Nephron (organoid): ENCODE measurements around the gene KRT33B.

Experiments used
- H3K27ac Mint-ChIP-seq, 3 experiments: 2 replicates each; pipeline ENCODE4 v1.8.0; 2020; ENCODE audit warnings: mixed read lengths in 3 of 3, mild to moderate bottlenecking in 2 of 3, moderate library complexity in 1 of 3
- H3K27me3 Mint-ChIP-seq: 2 replicates; pipeline ENCODE4 v1.8.0; 2021; ENCODE audit warnings: low read depth, mild to moderate bottlenecking, moderate library complexity, mixed read lengths
- H3K36me3 Mint-ChIP-seq: 2 replicates; pipeline ENCODE4 v1.8.0; 2020; ENCODE audit warnings: low read depth, mixed read lengths
- H3K4me1 Mint-ChIP-seq: 2 replicates; pipeline ENCODE4 v1.8.0; 2020; ENCODE audit warnings: mixed read lengths
- H3K4me3 Mint-ChIP-seq, 3 experiments: 2 replicates each; pipeline ENCODE4 v1.8.0; 2020; ENCODE audit warnings: mild to moderate bottlenecking in 3 of 3, mixed read lengths in 3 of 3, moderate library complexity in 2 of 3
- H3K9me3 Mint-ChIP-seq: 2 replicates; pipeline ENCODE4 v1.8.0; 2020; ENCODE audit warnings: mixed read lengths
- TF ChIP-seq, protein P1 (sequence below), 3 experiments: fragments of 200-600 bp; sonication (generic); IDR thresholded peaks; one replicate each; pipeline ENCODE4 v1.5.0; 2021; ENCODE audit warnings: antibody characterized with exemption in 3 of 3; ENCODE audit not compliant: unreplicated experiment in 3 of 3

The KRT33B gene

DNA sequence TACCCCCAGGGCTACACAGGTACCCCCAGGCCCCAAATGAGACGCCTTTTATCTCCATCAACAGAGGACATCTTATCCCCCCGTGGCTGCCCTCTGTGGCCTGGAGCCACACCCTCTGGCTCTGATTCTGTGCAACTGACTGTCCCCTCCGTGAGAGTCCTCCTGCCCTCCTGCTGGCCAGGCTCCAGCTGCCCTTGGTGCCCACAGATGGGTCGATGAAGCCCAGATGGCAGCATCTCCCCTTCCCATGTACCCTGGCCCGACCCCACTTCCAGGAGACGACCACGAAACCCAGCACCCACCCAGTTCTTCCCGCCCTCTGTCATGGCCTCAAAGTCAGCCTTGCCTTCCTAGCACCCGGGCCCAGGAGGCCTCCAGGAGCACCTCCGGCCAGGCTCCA, 44.5 kb downstream of the KRT33B start:
- Mint-ChIP-seq H3K27ac (no peak overlapping the region), H3K9me3 (peaks cover 1% of the 10 kb centered on the region), H3K36me3 (no peaks in the 10 kb centered on the region), H3K4me3 (no peak overlapping the region), H3K27me3 (peaks cover 4% of the 10 kb centered on the region), H3K4me1 (peaks cover 5% of the 10 kb centered on the region)
- TF ChIP-seq, protein P1, sequence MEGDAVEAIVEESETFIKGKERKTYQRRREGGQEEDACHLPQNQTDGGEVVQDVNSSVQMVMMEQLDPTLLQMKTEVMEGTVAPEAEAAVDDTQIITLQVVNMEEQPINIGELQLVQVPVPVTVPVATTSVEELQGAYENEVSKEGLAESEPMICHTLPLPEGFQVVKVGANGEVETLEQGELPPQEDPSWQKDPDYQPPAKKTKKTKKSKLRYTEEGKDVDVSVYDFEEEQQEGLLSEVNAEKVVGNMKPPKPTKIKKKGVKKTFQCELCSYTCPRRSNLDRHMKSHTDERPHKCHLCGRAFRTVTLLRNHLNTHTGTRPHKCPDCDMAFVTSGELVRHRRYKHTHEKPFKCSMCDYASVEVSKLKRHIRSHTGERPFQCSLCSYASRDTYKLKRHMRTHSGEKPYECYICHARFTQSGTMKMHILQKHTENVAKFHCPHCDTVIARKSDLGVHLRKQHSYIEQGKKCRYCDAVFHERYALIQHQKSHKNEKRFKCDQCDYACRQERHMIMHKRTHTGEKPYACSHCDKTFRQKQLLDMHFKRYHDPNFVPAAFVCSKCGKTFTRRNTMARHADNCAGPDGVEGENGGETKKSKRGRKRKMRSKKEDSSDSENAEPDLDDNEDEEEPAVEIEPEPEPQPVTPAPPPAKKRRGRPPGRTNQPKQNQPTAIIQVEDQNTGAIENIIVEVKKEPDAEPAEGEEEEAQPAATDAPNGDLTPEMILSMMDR (IDR thresholded peaks at IDR 0.05; ENCODE audit: unreplicated experiment in 3 of 3) = no peak

DNA sequence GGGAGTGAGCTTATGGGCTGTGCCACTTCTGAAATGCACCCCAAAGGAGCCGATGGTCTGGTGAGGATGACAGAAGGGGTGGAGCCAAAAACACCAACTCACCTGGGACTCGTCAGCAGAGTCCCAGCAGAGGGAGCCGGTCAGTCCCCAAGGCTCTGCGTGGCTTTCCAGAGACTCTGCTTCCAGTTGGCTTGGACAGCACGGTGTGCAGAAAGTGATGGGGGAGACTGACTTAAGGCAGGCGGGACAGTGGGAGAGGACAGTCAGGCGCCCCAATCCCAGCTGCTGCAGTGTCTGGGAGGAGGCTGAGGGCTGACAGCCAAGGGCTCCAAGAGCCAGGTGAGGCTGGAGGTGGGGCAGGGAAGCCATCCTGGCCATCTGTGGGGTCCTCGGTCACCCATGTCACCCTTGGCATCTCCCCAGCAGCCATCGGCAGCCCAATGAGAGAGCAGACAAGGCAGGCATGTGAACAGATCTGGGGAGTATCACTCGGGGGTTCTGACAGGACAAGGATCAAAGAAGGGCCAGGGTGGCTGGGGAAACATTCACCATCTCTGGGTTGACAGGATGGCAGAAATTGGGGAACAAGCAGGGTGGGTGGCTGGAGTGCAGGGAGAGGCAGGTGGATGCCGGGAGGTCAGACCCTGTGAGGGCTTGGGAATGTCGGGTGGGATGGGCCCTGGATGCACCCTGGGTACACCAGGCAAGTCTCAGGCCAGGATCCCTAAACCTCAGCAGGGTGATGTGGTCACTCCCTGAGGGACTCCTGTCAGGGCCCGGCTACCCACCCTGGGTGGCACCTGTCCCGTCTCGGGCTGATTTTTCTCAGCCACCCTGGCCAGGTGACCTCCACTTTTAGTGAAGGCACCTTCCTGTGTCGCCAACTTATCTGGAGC, 45.2 kb downstream of the KRT33B start:
- H3K9me3 Mint-ChIP-seq = peaks cover 8% of the 10 kb centered on the region
- H3K27me3 Mint-ChIP-seq = peaks cover 4% of the 10 kb centered on the region
- no peak overlapping the region for H3K27ac Mint-ChIP-seq
- peaks cover 1% of the 10 kb centered on the region for H3K4me1 Mint-ChIP-seq
- no peaks in the 10 kb centered on the region for H3K36me3 Mint-ChIP-seq
- TF ChIP-seq, protein P1 (IDR thresholded peaks at IDR 0.05; ENCODE audit: unreplicated experiment in 3 of 3) = peak in 1 of 3 experiments; percentile 27
- H3K4me3 Mint-ChIP-seq = no peak overlapping the region

DNA sequence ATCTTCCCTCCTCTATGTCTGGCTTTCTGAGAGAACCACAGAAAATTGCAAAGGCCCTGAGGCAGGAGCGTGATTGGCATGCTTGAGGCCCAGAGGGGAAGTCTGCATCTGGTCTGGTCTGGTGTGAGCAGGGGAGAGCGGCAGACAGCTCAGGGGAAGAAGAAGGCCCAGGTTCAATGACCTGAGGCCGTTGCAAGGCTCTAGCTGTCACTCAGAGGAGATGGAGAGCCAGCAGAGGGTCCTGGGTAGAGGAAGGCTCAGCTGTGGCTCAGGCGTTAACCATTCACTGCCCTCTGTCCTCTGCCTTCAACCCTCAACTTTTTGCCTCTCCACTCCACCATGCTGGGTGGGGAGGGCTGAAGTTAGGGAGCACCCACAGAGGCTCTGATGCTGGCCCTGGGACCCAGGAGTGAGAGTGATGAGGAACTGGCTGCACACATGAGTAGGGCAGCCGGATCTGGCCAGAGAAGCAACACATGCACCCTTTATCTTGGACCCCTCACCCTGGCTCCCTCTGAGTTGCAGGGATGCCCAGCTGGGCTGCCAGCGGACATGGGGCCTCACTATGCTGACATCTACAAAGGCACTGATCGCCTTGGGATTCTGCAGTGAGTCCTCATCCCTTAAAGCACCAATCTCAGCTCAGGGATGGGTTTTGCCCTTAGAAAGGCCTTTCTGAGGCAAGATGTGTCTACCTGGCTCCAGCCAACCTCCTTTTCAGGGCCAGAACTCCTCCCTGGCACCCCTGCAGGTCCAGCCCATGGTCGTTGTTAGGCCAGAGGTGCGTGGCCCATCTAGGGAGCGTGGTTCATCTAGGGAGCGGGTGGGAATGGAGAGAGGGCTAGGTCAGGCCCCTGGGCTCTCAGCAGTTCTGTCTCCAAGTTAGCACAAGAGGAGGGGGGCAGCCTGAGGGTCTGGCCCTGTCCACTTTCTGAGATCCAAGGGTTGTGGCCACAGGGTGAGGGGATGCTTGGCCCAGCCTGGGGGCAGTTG, 46.4 kb downstream of the KRT33B start:
- peak overlapping the region in 1 of 3 experiments; percentile 22 for H3K27ac Mint-ChIP-seq
- H3K27me3 Mint-ChIP-seq = peaks cover 4% of the 10 kb centered on the region
- no peak overlapping the region for H3K4me3 Mint-ChIP-seq
- no peaks in the 10 kb centered on the region for H3K36me3 Mint-ChIP-seq
- TF ChIP-seq, protein P1 (IDR thresholded peaks at IDR 0.05; ENCODE audit: unreplicated experiment in 3 of 3) = no peak
- H3K9me3 Mint-ChIP-seq = peaks cover 14% of the 10 kb centered on the region
- H3K4me1 Mint-ChIP-seq = no peaks in the 10 kb centered on the region

DNA sequence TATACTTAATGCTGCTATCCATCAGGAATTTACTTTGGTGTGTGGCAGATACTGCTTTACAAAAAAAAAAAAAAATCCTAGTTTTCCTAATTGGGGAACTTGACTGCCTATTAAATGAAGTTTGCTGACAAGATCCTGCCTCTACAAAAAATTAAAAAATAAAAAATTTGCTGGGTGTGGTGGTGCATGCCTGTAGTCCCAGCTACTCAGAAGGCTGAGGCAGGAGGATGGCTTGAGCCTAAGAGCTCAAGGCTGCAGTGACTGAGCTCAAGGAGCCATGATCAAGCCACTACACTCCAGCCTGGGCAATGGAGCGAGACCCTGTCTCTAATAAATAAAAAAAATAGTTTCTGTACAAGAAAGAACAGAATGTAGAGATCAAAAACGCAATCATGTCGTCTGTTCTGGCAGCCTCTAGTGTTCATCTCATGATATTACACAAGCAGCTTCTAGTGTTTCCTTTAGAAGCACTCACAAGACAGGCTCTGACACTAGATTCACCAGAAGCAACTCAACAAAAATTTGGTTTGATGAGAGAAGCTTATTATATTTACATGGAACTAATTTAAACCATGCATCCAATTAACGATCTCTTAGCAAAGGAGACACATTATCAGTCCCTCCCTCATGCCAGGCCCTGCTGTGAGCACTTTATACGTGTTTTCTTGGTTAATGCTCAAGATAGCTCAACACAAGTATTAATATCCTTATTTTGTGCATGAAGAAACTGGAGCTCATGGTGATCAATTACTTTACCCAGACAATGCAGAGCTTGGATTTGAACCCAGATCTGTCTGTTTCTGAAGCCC, 47.3 kb downstream of the KRT33B start:
- H3K36me3 Mint-ChIP-seq = no peaks in the 10 kb centered on the region
- H3K4me1 Mint-ChIP-seq = no peaks in the 10 kb centered on the region
- TF ChIP-seq, protein P1 (IDR thresholded peaks at IDR 0.05; ENCODE audit: unreplicated experiment in 3 of 3) = peak; percentile 81 to 89 (median 82)
- peaks cover 14% of the 10 kb centered on the region for H3K9me3 Mint-ChIP-seq
- peaks cover 4% of the 10 kb centered on the region for H3K27me3 Mint-ChIP-seq
- H3K4me3 Mint-ChIP-seq = no peak overlapping the region
- peak overlapping the region in 2 of 3 experiments; percentile 22 to 43 for H3K27ac Mint-ChIP-seq

DNA sequence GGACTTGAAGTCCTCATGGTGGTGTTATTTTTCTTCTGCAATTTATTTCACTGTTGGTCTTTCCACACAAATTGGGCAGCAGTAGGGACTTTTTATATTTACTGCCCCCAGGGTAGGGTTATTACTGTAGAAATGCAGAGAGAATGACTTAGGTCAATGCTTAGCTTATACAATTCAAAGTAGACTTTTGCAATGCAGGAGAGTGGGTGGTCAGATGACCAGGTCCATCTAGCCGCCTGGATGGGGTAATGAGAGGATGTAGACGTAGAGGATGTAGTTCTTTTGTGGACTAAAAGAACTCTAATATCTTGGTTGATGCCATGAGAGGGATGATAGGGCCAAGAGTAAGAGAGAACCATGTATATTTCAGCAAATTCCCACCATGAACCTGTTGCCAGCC, 51.4 kb downstream of the KRT33B start:
- Mint-ChIP-seq H3K9me3 (peaks cover 14% of the 10 kb centered on the region), H3K27ac (no peak overlapping the region), H3K4me3 (no peak overlapping the region)

More for the DNA sequence above, 51.4 kb downstream of the KRT33B start:
- TF ChIP-seq, protein P1 (IDR thresholded peaks at IDR 0.05; ENCODE audit: unreplicated experiment in 3 of 3) = no peak
- H3K36me3 Mint-ChIP-seq = no peaks in the 10 kb centered on the region
- no peaks in the 10 kb centered on the region for H3K4me1 Mint-ChIP-seq
- H3K27me3 Mint-ChIP-seq = peaks cover 5% of the 10 kb centered on the region
